Measurements from ENCODE around the gene ARMH2. TPM values are rescaled to one million over a fixed set of nuclear protein-coding genes. Genes with fewer than 3 reads are reported as not detected.

Gene ARMH2
- total and polyA plus RNA-seq, 2 donors (not counting 3 experiments of a cell fraction or from before 2014, with no cell fraction given) = not detected

DNA sequence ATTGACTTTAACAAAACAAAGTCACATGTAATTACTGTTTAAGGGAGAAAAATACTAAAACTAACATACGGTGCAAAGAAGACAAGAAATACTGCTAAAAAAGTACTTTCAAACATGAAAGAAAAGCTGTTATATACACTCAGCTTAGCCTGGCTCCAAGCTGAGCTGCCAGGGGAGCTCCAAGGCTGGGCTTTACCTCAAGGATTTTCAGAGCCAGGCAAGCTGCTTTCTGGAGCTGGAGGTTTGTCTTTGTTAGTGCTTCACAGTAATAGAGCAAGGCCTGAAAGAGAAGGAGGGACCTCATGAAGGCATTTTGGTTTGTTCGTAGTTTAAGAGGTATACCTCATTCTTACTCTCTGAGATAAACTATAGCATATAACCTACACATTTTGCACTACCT is 19.6 kb upstream of the ARMH2 start:
- H3K9ac ChIP-seq (replicated peaks; ENCODE audit: extremely low read depth, insufficient read depth, low read length) = no peak overlapping the region
- no peaks in the 10 kb centered on the region for H4K20me1 ChIP-seq (replicated peaks; ENCODE audit: control insufficient read depth, extremely low read depth, insufficient read depth, low read length)
- H3K9me3 ChIP-seq (replicated peaks; ENCODE audit: control insufficient read depth, insufficient read depth, low read length) = no peaks in the 10 kb centered on the region
- no peaks in the 10 kb centered on the region for H3K36me3 ChIP-seq (ENCODE audit: control insufficient read depth in 2 of 2, extremely low read depth in 1 of 2, insufficient read depth in 2 of 2, low read length in 2 of 2)
- H3K27ac ChIP-seq (ENCODE audit: insufficient read depth, low read depth, low read length) = no peak overlapping the region
- no peak overlapping the region for H3K4me3 ChIP-seq (replicated peaks in 1 of 3; ENCODE audit: insufficient read depth in 1 of 3, low read depth in 1 of 3, low read length in 3 of 3)
- H3K9me1 ChIP-seq (replicated peaks; ENCODE audit: control insufficient read depth, extremely low read depth, insufficient read depth, low read length) = no peaks in the 10 kb centered on the region
- BruUV-seq (replicated peaks) = no TSS peak
- dilution Hi-C loops (cut with MboI; ENCODE audit: extremely low pct_ligation_motif_present, low sequenced_read_pairs) = no loop called here
- no peak for DNase-seq (ENCODE audit: low read depth, low spot score)
- TF ChIP-seq GATA2 (IDR thresholded peaks at IDR 0.05; ENCODE audit: insufficient read depth, insufficient read length, low read depth, low read length) (no peak), POLR2AphosphoS5 (IDR thresholded peaks at IDR 0.05; ENCODE audit: insufficient read depth, low read depth, low read length) (no peak), MYC (IDR thresholded peaks at IDR 0.05; ENCODE audit: low read depth, low read length) (no peak), JUN (IDR thresholded peaks at IDR 0.05; ENCODE audit: borderline replicate concordance, insufficient read depth, insufficient read length, low read depth) (no peak), POLR2A (IDR thresholded peaks at IDR 0.05; ENCODE audit: low read depth, low read length) (no peak), FOS (IDR thresholded peaks at IDR 0.05; ENCODE audit: borderline replicate concordance, insufficient read depth, low read length) (no peak), EZH2 (IDR thresholded peaks at IDR 0.05; ENCODE audit: borderline replicate concordance, low read depth, low read length, severe bottlenecking) (no peak)
- TF ChIP-seq, protein P1, sequence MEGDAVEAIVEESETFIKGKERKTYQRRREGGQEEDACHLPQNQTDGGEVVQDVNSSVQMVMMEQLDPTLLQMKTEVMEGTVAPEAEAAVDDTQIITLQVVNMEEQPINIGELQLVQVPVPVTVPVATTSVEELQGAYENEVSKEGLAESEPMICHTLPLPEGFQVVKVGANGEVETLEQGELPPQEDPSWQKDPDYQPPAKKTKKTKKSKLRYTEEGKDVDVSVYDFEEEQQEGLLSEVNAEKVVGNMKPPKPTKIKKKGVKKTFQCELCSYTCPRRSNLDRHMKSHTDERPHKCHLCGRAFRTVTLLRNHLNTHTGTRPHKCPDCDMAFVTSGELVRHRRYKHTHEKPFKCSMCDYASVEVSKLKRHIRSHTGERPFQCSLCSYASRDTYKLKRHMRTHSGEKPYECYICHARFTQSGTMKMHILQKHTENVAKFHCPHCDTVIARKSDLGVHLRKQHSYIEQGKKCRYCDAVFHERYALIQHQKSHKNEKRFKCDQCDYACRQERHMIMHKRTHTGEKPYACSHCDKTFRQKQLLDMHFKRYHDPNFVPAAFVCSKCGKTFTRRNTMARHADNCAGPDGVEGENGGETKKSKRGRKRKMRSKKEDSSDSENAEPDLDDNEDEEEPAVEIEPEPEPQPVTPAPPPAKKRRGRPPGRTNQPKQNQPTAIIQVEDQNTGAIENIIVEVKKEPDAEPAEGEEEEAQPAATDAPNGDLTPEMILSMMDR (IDR thresholded peaks at IDR 0.05; ENCODE audit: extremely low read depth in 1 of 2, insufficient read depth in 1 of 2, low read depth in 1 of 2, low read length in 2 of 2) = no peak
- TF ChIP-seq, protein P2, sequence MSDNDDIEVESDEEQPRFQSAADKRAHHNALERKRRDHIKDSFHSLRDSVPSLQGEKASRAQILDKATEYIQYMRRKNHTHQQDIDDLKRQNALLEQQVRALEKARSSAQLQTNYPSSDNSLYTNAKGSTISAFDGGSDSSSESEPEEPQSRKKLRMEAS (IDR thresholded peaks at IDR 0.05; ENCODE audit: insufficient read depth, insufficient read length) = no peak
- FAIRE-seq = no peak
- ChIA-PET CTCF (interaction anchor here (0.9 kb wide), 1 partner anchor 8 kb away, joined by 3 read pairs; no protein-coding TSS in a partner anchor), POLR2A (no interaction called here)
- H3K4me2 ChIP-seq (ENCODE audit: insufficient read depth, low read length) = no peak overlapping the region
- intact Hi-C loops (cut with micrococcal nuclease) = no loop called here
- H3K27me3 ChIP-seq (ENCODE audit: control insufficient read depth in 2 of 2, insufficient read depth in 2 of 2, low read length in 2 of 2) = no peaks in the 10 kb centered on the region
- no peak overlapping the region for H2AFZ ChIP-seq (ENCODE audit: low read depth, low read length)
- no peaks in the 10 kb centered on the region for H3K79me2 ChIP-seq (ENCODE audit: control insufficient read depth, insufficient read depth, low read length)
- H3K4me1 ChIP-seq (ENCODE audit: control insufficient read depth, extremely low read depth, insufficient read depth, low read length) = no peaks in the 10 kb centered on the region
